Spleen (tissue), 11 donors: Measurements from ENCODE around the gene SEMA5A. TPM values are rescaled to one million over a fixed set of nuclear protein-coding genes. Genes with fewer than 3 reads are reported as not detected.

Experiments used
- DNase-seq: peaks from one replicate; pipeline ENCODE4 v3.0.0-alpha.2; 2020
- H3K27ac ChIP-seq, 8 donors: fragments of 200-600 bp; sonication (generic) in 7 of 8; 1 replicate in 4 of 8; 2 replicates in 4 of 8; pipeline versions ENCODE4 v1.5.0 to v1.8.0; 2016 to 2021; ENCODE audit warnings: inconsistent platforms in 4 of 8, mild to moderate bottlenecking in 4 of 8, moderate library complexity in 1 of 8
- H3K27me3 ChIP-seq, 7 donors: fragments of 200-600 bp; sonication (generic) in 6 of 7; replicated peaks in 1 of 7; 1 replicate in 4 of 7; 2 replicates in 3 of 7; pipeline versions ENCODE4 v1.5.0 to v1.8.0; 2016 to 2021; ENCODE audit warnings: inconsistent platforms in 3 of 7, mild to moderate bottlenecking in 1 of 7
- H3K36me3 ChIP-seq, 6 donors: fragments of 200-600 bp; sonication (generic) in 5 of 6; 1 replicate in 4 of 6; 2 replicates in 2 of 6; pipeline versions ENCODE4 v1.5.0 to v1.8.0; 2016 to 2021; ENCODE audit warnings: inconsistent platforms in 2 of 6
- H3K4me1 ChIP-seq, 6 donors: fragments of 200-600 bp; sonication (generic) in 5 of 6; 1 replicate in 3 of 6; 2 replicates in 3 of 6; pipeline versions ENCODE4 v1.5.0 to v1.8.0; 2016 to 2021; ENCODE audit warnings: inconsistent platforms in 3 of 6
- H3K4me3 ChIP-seq, 8 donors: fragments of 200-600 bp; sonication (generic) in 7 of 8; 1 replicate in 4 of 8; 2 replicates in 4 of 8; pipeline versions ENCODE4 v1.5.0 to v1.8.0; 2016 to 2021; ENCODE audit warnings: inconsistent platforms in 4 of 8, mild to moderate bottlenecking in 4 of 8, moderate library complexity in 2 of 8
- H3K9me3 ChIP-seq, 8 donors: fragments of 200-600 bp; sonication (generic) in 7 of 8; 1 replicate in 4 of 8; 2 replicates in 4 of 8; pipeline versions ENCODE4 v1.5.0 to v1.8.0; 2016 to 2021; ENCODE audit warnings: inconsistent platforms in 4 of 8
- CTCF ChIP-seq, 11 experiments: fragments of 200-600 bp in 7 of 11; fragments of 450-650 bp in 4 of 11; sonication (generic) in 4 of 11; IDR thresholded peaks in 8 of 11; conservative IDR thresholded peaks in 3 of 11; 1 replicate in 7 of 11; 2 replicates in 4 of 11; pipeline versions ENCODE4 v1.4.0 to v1.8.0; 2016 to 2021; ENCODE audit warnings: antibody characterized with exemption in 11 of 11, inconsistent platforms in 4 of 11, mild to moderate bottlenecking in 1 of 11
- POLR2A ChIP-seq, 3 donors: fragments of 450-650 bp; IDR thresholded peaks; one replicate each; pipeline ENCODE4 v1.5.1; 2017; ENCODE audit warnings: antibody characterized with exemption in 3 of 3, mild to moderate bottlenecking in 1 of 3
- POLR2AphosphoS5 ChIP-seq, 3 donors: sonication (generic); formaldehyde crosslinking; IDR thresholded peaks; one replicate each; pipeline ENCODE4 v1.5.1; 2017; ENCODE audit warnings: antibody characterized with exemption in 3 of 3
- WGBS, 5 donors: extraction: QIAGEN DNeasy Blood & Tissue Kit in 3 of 5; methylation state at CpG; one replicate each; pipeline versions ENCODE4 v1.1.5 to v1.1.7; 2013 to 2018; 5-methylcytosine and 5-hydroxymethylcytosine counted together
- intact Hi-C: fragments of 100-400 bp; cut with DNase I; formaldehyde crosslinking; loops from one replicate; pipeline ENCODE4 v1.15.0; 2023; ENCODE audit warnings: low total_unique reads
- polyA plus RNA-seq, 3 donors: library from polyadenylated mRNA; stranded (reverse); fragments of 200-250 nt; gene quantifications; one replicate each; pipeline ENCODE4 v1.2.1, GENCODE V29; 2013
- total RNA-seq, 7 donors: library from RNA; depleted of rRNA in 3 of 7; stranded (reverse); fragments of >200 nt in 3 of 7; fragmentation: NEBNext Ultra II Directional in 4 of 7; extraction: Animal tissue kit (Norgen Biotek cat#: 25700) in 4 of 7; gene quantifications; one replicate each; pipeline versions ENCODE4 v1.1.0 to v1.2.1, GENCODE V29; 2016 to 2021
- donor health status: healthy with polysubstance abuse.
- donor health status: DM: no; HTN: no; CAD: no; lungs with moderate emphysema.
- donor health status: DM: no; HTN: no; CAD: no.
- donor health status: Bipolar disorder and iron deficiency.
- donor health status: healthy.
- donor health status: DM: no; HTN: no; CAD: no.
- donor health status: DM: yes; HTN: yes; CAD: no.

The SEMA5A gene
- total and polyA plus RNA-seq, 10 donors, result 1.4 to 30.9 (median 13.1) TPM

- no peak overlapping the region for H3K4me3 ChIP-seq
- H3K36me3 ChIP-seq, result no peaks in the 10 kb centered on the region
- no peak for DNase-seq
- no peaks in the 10 kb centered on the region for H3K4me1 ChIP-seq
- no peaks in the 10 kb centered on the region for H3K9me3 ChIP-seq
- no peak overlapping the region for H3K27ac ChIP-seq
- WGBS, 5 donors, result 45 to 65% (median 62%) methylated on average over 4 of the region's 4 CpGs
- intact Hi-C loops, result no loop called here
- no peaks in the 10 kb centered on the region for H3K27me3 ChIP-seq
- no peak for TF ChIP-seq POLR2A (IDR thresholded peaks at IDR 0.05)
- no peak for TF ChIP-seq CTCF (IDR thresholded peaks at IDR 0.05 in 8 of 11, conservative IDR thresholded peaks at IDR 0.05 in 3 of 11)
- TF ChIP-seq POLR2AphosphoS5 (IDR thresholded peaks at IDR 0.05), result no peak
These were observed 216.8 kb downstream of the SEMA5A start for GRCh38 chr5:9329125-9329524.

- Histone ChIP-seq H3K4me3 (no peak overlapping the region), H3K4me1 (no peaks in the 10 kb centered on the region), H3K27ac (no peak overlapping the region), H3K36me3 (no peaks in the 10 kb centered on the region), H3K9me3 (no peaks in the 10 kb centered on the region), H3K27me3 (no peaks in the 10 kb centered on the region)
- intact Hi-C loops, result no loop called here
- no peak for TF ChIP-seq POLR2AphosphoS5 (IDR thresholded peaks at IDR 0.05)
- TF ChIP-seq CTCF (IDR thresholded peaks at IDR 0.05 in 8 of 11, conservative IDR thresholded peaks at IDR 0.05 in 3 of 11), result no peak
- TF ChIP-seq POLR2A (IDR thresholded peaks at IDR 0.05), result no peak
- 83 to 92% (median 89%) methylated on average over 4 of the region's 4 CpGs for WGBS, 5 donors
- DNase-seq, result no peak
These were observed 220.3 kb downstream of the SEMA5A start for GRCh38 chr5:9325549-9325948.

GRCh38 chr5:9324348-9325077 is 221.4 kb downstream of the SEMA5A start:
- H3K4me3 ChIP-seq, result no peak overlapping the region
- DNase-seq, result no peak
- 73 to 89% (median 77%) methylated on average over 2 of the region's 2 CpGs for WGBS, 5 donors

More at GRCh38 chr5:9324348-9325077, 221.4 kb downstream of the SEMA5A start:
- intact Hi-C loops, result no loop called here
- Histone ChIP-seq H3K27ac (no peak overlapping the region), H3K4me1 (no peaks in the 10 kb centered on the region), H3K27me3 (no peaks in the 10 kb centered on the region), H3K9me3 (no peaks in the 10 kb centered on the region), H3K36me3 (no peaks in the 10 kb centered on the region)
- TF ChIP-seq POLR2AphosphoS5 (IDR thresholded peaks at IDR 0.05) (no peak), POLR2A (IDR thresholded peaks at IDR 0.05) (no peak), CTCF (IDR thresholded peaks at IDR 0.05 in 8 of 11, conservative IDR thresholded peaks at IDR 0.05 in 3 of 11) (no peak)
